ENCODE results near the gene PTGER3.

DNA sequence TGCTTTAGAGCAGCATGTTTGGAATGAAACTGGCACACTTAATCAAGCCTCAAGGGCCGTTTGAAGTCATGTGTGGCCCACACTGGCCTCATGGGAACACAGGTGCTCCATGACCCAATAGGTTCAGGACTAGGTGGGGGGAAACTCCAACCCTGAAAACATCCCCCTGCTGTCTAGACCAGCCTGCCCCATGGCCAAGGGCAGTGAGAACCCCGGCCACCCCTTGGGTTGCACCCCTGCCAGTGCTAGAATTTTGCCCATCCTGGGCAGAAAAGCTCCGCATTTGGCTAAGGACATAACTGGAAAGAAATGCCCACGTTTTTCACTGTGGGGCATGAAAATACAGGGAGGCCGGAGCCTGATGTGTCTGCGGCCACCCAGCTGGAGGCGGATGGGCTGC lies 6.1 kb upstream of the PTGER3 start:
- TF ChIP-seq, protein P1, sequence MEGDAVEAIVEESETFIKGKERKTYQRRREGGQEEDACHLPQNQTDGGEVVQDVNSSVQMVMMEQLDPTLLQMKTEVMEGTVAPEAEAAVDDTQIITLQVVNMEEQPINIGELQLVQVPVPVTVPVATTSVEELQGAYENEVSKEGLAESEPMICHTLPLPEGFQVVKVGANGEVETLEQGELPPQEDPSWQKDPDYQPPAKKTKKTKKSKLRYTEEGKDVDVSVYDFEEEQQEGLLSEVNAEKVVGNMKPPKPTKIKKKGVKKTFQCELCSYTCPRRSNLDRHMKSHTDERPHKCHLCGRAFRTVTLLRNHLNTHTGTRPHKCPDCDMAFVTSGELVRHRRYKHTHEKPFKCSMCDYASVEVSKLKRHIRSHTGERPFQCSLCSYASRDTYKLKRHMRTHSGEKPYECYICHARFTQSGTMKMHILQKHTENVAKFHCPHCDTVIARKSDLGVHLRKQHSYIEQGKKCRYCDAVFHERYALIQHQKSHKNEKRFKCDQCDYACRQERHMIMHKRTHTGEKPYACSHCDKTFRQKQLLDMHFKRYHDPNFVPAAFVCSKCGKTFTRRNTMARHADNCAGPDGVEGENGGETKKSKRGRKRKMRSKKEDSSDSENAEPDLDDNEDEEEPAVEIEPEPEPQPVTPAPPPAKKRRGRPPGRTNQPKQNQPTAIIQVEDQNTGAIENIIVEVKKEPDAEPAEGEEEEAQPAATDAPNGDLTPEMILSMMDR (IDR thresholded peaks at IDR 0.05), result no peak
- no peak for TF ChIP-seq POLR2AphosphoS5 (IDR thresholded peaks at IDR 0.05; ENCODE audit: low read depth, low read length)
- TF ChIP-seq, protein P2, sequence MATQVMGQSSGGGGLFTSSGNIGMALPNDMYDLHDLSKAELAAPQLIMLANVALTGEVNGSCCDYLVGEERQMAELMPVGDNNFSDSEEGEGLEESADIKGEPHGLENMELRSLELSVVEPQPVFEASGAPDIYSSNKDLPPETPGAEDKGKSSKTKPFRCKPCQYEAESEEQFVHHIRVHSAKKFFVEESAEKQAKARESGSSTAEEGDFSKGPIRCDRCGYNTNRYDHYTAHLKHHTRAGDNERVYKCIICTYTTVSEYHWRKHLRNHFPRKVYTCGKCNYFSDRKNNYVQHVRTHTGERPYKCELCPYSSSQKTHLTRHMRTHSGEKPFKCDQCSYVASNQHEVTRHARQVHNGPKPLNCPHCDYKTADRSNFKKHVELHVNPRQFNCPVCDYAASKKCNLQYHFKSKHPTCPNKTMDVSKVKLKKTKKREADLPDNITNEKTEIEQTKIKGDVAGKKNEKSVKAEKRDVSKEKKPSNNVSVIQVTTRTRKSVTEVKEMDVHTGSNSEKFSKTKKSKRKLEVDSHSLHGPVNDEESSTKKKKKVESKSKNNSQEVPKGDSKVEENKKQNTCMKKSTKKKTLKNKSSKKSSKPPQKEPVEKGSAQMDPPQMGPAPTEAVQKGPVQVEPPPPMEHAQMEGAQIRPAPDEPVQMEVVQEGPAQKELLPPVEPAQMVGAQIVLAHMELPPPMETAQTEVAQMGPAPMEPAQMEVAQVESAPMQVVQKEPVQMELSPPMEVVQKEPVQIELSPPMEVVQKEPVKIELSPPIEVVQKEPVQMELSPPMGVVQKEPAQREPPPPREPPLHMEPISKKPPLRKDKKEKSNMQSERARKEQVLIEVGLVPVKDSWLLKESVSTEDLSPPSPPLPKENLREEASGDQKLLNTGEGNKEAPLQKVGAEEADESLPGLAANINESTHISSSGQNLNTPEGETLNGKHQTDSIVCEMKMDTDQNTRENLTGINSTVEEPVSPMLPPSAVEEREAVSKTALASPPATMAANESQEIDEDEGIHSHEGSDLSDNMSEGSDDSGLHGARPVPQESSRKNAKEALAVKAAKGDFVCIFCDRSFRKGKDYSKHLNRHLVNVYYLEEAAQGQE (IDR thresholded peaks at IDR 0.05; ENCODE audit: insufficient read depth in 1 of 2, low read depth in 2 of 2, low read length in 1 of 2), result no peak

All from Panc1 (cell line).